HepG2 (cell line): ENCODE results near the gene KDM5B. TPM values are rescaled to one million over a fixed set of nuclear protein-coding genes. Genes with fewer than 3 reads are reported as not detected.

Source experiments
- CHD2 ChIP-seq: IDR thresholded peaks from 2 replicates; pipeline ENCODE4 v1.6.1; 2011; ENCODE audit warnings: low read depth, low read length, improper control_type of control experiment
- DNMT3B ChIP-seq: conservative IDR thresholded peaks from 2 replicates; pipeline ENCODE4 v1.6.1; 2016; ENCODE audit warnings: missing biosample characterization, control low read depth
- GMEB2 ChIP-seq: IDR thresholded peaks from 2 replicates; pipeline ENCODE4 v1.6.1; 2016; ENCODE audit warnings: missing biosample characterization, missing genetic modification reagents, low read depth
- GTF2F1 ChIP-seq: fragments of 150-350 bp; IDR thresholded peaks from 2 replicates; pipeline ENCODE4 v1.6.1; 2014; ENCODE audit warnings: low read length
- HBP1 ChIP-seq: IDR thresholded peaks from 2 replicates; pipeline ENCODE4 v1.6.1; 2016; ENCODE audit warnings: low read depth, control low read depth
- HDAC1 ChIP-seq: sonication (generic); formaldehyde crosslinking; IDR thresholded peaks from 2 replicates; pipeline ENCODE4 v1.5.1; 2020; ENCODE audit warnings: mild to moderate bottlenecking, missing genetic modification reagents
- IRF2 ChIP-seq: IDR thresholded peaks from 2 replicates; pipeline ENCODE4 v1.6.1; 2018; ENCODE audit warnings: missing genetic modification reagents, missing compliant biosample characterization
- MYPOP ChIP-seq: sonication (generic); formaldehyde crosslinking; IDR thresholded peaks from 2 replicates; pipeline ENCODE4 v1.8.1; 2023; ENCODE audit warnings: mild to moderate bottlenecking, moderate library complexity, missing genetic modification reagents
- NFE2L2 ChIP-seq: fragments of 150-350 bp; IDR thresholded peaks from 2 replicates; pipeline ENCODE4 v1.6.1; 2014; ENCODE audit warnings: low read length
- NR2C2 ChIP-seq: sonication (generic); formaldehyde crosslinking; IDR thresholded peaks from 2 replicates; pipeline ENCODE4 v1.4.0; 2020; ENCODE audit warnings: missing genetic modification reagents, mild to moderate bottlenecking, moderate library complexity, borderline replicate concordance
- ONECUT2 ChIP-seq: sonication (generic); formaldehyde crosslinking; IDR thresholded peaks from 2 replicates; pipeline ENCODE4 v1.4.0; 2020; ENCODE audit warnings: missing genetic modification reagents
- SP1 ChIP-seq, 2 experiments: fragments of 450-650 bp in 1 of 2; sonication (generic) in 1 of 2; formaldehyde crosslinking in 1 of 2; IDR thresholded peaks; 2 replicates each; pipeline versions ENCODE4 v1.4.0 to v1.6.1; 2016 to 2020; ENCODE audit warnings: missing genetic modification reagents in 1 of 2
- TBP ChIP-seq: sonication (generic); formaldehyde crosslinking; IDR thresholded peaks from 2 replicates; pipeline ENCODE4 v1.5.0; 2020; ENCODE audit warnings: missing genetic modification reagents
- TBX2 ChIP-seq: sonication (generic); formaldehyde crosslinking; IDR thresholded peaks from 2 replicates; pipeline ENCODE4 v1.5.0; 2020; ENCODE audit warnings: missing genetic modification reagents, mild to moderate bottlenecking, borderline replicate concordance
- TEF ChIP-seq: sonication (generic); formaldehyde crosslinking; IDR thresholded peaks from 2 replicates; pipeline ENCODE4 v1.5.0; 2020; ENCODE audit warnings: missing genetic modification reagents
- TMF1 ChIP-seq: sonication (generic); formaldehyde crosslinking; IDR thresholded peaks from 2 replicates; pipeline ENCODE4 v1.8.1; 2022; ENCODE audit warnings: low read depth, missing genetic modification reagents
- YY1 ChIP-seq: IDR thresholded peaks from 2 replicates; pipeline ENCODE4 v1.6.1; 2011; ENCODE audit warnings: low read length, low read depth, moderate library complexity, mild to moderate bottlenecking; ENCODE audit not compliant: insufficient read depth, insufficient replicate concordance
- ZFP36L2 ChIP-seq: sonication (generic); formaldehyde crosslinking; IDR thresholded peaks from 2 replicates; pipeline ENCODE4 v1.4.0; 2020; ENCODE audit warnings: missing genetic modification reagents
- ZMYM4 ChIP-seq: sonication (generic); formaldehyde crosslinking; IDR thresholded peaks from 2 replicates; pipeline ENCODE4 v1.8.1; 2023; ENCODE audit warnings: mild to moderate bottlenecking, missing genetic modification reagents
- ZNF296 ChIP-seq: sonication (generic); formaldehyde crosslinking; conservative IDR thresholded peaks from 2 replicates; pipeline ENCODE4 v1.5.0; 2020; ENCODE audit warnings: mild to moderate bottlenecking, missing genetic modification reagents
- ZNF414 ChIP-seq: sonication (generic); formaldehyde crosslinking; IDR thresholded peaks from 2 replicates; pipeline ENCODE4 v1.5.0; 2020; ENCODE audit warnings: missing genetic modification reagents
- ZNF451 ChIP-seq: sonication (generic); formaldehyde crosslinking; IDR thresholded peaks from 2 replicates; pipeline ENCODE4 v1.5.0; 2020; ENCODE audit warnings: mild to moderate bottlenecking, missing genetic modification reagents
- ZNF550 ChIP-seq: sonication (generic); formaldehyde crosslinking; IDR thresholded peaks from 2 replicates; pipeline ENCODE4 v1.4.0; 2020; ENCODE audit warnings: mild to moderate bottlenecking, missing genetic modification reagents, borderline replicate concordance
- ZNF709 ChIP-seq: sonication (generic); formaldehyde crosslinking; IDR thresholded peaks from 2 replicates; pipeline ENCODE4 v1.5.0; 2020; ENCODE audit warnings: mild to moderate bottlenecking, missing genetic modification reagents
- ZNF775 ChIP-seq: sonication (generic); formaldehyde crosslinking; IDR thresholded peaks from 2 replicates; pipeline ENCODE4 v1.4.0; 2020; ENCODE audit warnings: missing genetic modification reagents, mild to moderate bottlenecking, moderate library complexity, borderline replicate concordance
- polyA plus RNA-seq, 8 experiments: library from polyadenylated mRNA; depleted of rRNA in 3 of 8; stranded (reverse) in 7 of 8; unstranded in 1 of 8; fragments of >200 nt; fragmentation: Illumina TruSeq in 4 of 8; extraction: Trizol in 4 of 8; gene quantifications; 2 replicates each; pipeline versions ENCODE4 v1.2.1 to v1.2.3, GENCODE V29; 2011 to 2016; ENCODE audit warnings: low read depth in 4 of 8, missing spikeins in 1 of 8, mixed read lengths in 1 of 8; ENCODE audit not compliant: insufficient read depth in 1 of 8
- total RNA-seq, 5 experiments: library from RNA; depleted of rRNA; stranded (reverse); fragments of >200 nt; fragmentation: Illumina TruSeq; extraction: Trizol; gene quantifications; 2 replicates each; pipeline ENCODE4 v1.2.3, GENCODE V29; 2016; ENCODE audit warnings: low read depth in 1 of 5

KDM5B gene
- total and polyA plus RNA-seq, 2 of the 13 experiments (the other 11 are each of a cell fraction or from before 2014, with no cell fraction given) = 34.2 to 35.4 TPM

- TF ChIP-seq TEF (CRISPR knock-in tag) (no peak), TBX2 (peak; percentile 86), HBP1 (CRISPR knock-in tag) (peak; percentile 76; the same call in 1 of the 2 replicates), NR2C2 (peak; percentile 39; the same call in 1 of the 2 replicates), NFE2L2 (no peak), ZNF709 (peak; percentile 81; the same call in 1 of the 2 replicates), GTF2F1 (no peak), ZNF775 (CRISPR knock-in tag) (0 out of 2 replicates have a peak, but pooled peaks have one; percentile 52), ZNF550 (no peak), SP1 (IDR thresholded peaks at IDR 0.05) (no peak), SP1 (CRISPR knock-in tag; IDR thresholded peaks at IDR 0.05) (peak; percentile 78), DNMT3B (CRISPR knock-in tag) (peak; percentile 54; the same call in 1 of the 2 replicates), YY1 (peak; percentile 66), CHD2 (peak; percentile 82), ZNF451 (0 out of 2 replicates have a peak, but pooled peaks have one; percentile 71), TBP (CRISPR knock-in tag) (no peak), ZMYM4 (CRISPR knock-in tag) (peak; percentile 90; the same call in 1 of the 2 replicates), ONECUT2 (CRISPR knock-in tag) (no peak), ZFP36L2 (CRISPR knock-in tag) (no peak), GMEB2 (peak; percentile 79), ZNF414 (peak; percentile 81; the same call in 1 of the 2 replicates), ZNF296 (0 out of 2 replicates have a peak, but pooled peaks have one; percentile 33), HDAC1 (CRISPR knock-in tag) (peak; percentile 90), TMF1 (CRISPR knock-in tag) (0 out of 2 replicates have a peak, but pooled peaks have one; percentile 42), MYPOP (CRISPR knock-in tag) (peak; percentile 41; the same call in 1 of the 2 replicates), IRF2 (CRISPR knock-in tag) (0 out of 2 replicates have a peak, but pooled peaks have one; percentile 70)
Observed at GRCh38 chr1:202807926-202808757, at the start of gene KDM5B (continued).
